AG08396 (cell line): ENCODE measurements around the gene PYROXD2.

ENCODE experiments used
- DNase-seq: peaks from one replicate; pipeline ENCODE4 v3.0.0; 2012; ENCODE audit warnings: low spot score, mixed read lengths

Gene PYROXD2

GRCh38 chr10:98414932-98415730, at the start of gene PYROXD2:
TSS of gene PYROXD2 (minus strand) at chr10:98415182. CDS start at chr10:98415135, 47 bp downstream.
- DNase-seq = peak; percentile 97

GRCh38 chr10:98463976-98464754, 49.2 kb upstream of the PYROXD2 start:
- no peak for DNase-seq

- no peak for DNase-seq
Measured at GRCh38 chr10:98463016-98463415, 48.0 kb upstream of the PYROXD2 start.

- no peak for DNase-seq
Measured at GRCh38 chr10:98461500-98461842, 46.5 kb upstream of the PYROXD2 start.

GRCh38 chr10:98460837-98461499, 46.0 kb upstream of the PYROXD2 start:
- peak; percentile 84 for DNase-seq

- DNase-seq = no peak
Measured at GRCh38 chr10:98458809-98459784, 44.1 kb upstream of the PYROXD2 start.

- no peak for DNase-seq
Measured at GRCh38 chr10:98457721-98458120, 42.7 kb upstream of the PYROXD2 start.

- DNase-seq = no peak
Measured at GRCh38 chr10:98456686-98457482, 41.9 kb upstream of the PYROXD2 start.

- DNase-seq = no peak
Measured at GRCh38 chr10:98456043-98456570, 41.1 kb upstream of the PYROXD2 start.

GRCh38 chr10:98453729-98454128, 38.7 kb upstream of the PYROXD2 start:
- DNase-seq = no peak

- no peak for DNase-seq
Measured at GRCh38 chr10:98450618-98451017, 35.6 kb upstream of the PYROXD2 start.

- DNase-seq = no peak
Measured at GRCh38 chr10:98449287-98449686, 34.3 kb upstream of the PYROXD2 start.

- peak; percentile 96 for DNase-seq
Measured at GRCh38 chr10:98446661-98447221, 31.8 kb upstream of the PYROXD2 start, which contains the start of gene HPS1. TSS of gene HPS1 (minus strand) at chr10:98446935. CDS start at chr10:98443240, 3,695 bp downstream.

GRCh38 chr10:98446151-98446660, 31.2 kb upstream of the PYROXD2 start:
- DNase-seq = peak; percentile 62

GRCh38 chr10:98445200-98445812, 30.3 kb upstream of the PYROXD2 start:
- no peak for DNase-seq

GRCh38 chr10:98444314-98445006, 29.5 kb upstream of the PYROXD2 start:
- DNase-seq = no peak

GRCh38 chr10:98438715-98439114, 23.7 kb upstream of the PYROXD2 start:
- no peak for DNase-seq

- DNase-seq = no peak
Measured at GRCh38 chr10:98436704-98437103, 21.7 kb upstream of the PYROXD2 start.

- DNase-seq = no peak
Measured at GRCh38 chr10:98435178-98435577, 20.2 kb upstream of the PYROXD2 start.
